ENCODE measurements around the gene USP6NL.

The USP6NL gene

DNA sequence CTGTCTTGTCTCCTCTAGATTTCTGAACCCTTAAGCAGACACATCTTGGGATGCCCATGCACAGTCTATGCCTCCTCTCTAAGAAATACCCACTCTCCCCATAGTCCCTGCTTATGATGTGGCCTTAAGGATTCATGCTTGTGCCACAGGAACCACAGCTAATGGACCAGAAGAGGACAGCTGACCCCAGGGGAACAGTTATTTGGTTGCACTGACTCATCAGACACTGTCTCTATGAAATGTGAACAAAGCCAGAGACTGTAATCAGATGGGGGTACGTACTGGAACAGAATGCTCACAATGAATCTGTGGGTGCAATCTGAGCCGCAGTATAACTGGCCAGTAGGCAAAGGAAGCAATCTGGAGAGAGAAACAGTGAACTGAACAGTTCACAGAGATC, 121.9 kb downstream of the USP6NL start:
- TF ChIP-seq CTCF (IDR thresholded peaks at IDR 0.05; ENCODE audit: control insufficient read depth, insufficient read depth, low read depth, low read length, missing control alignments): no peak
- DNase-seq (ENCODE audit: low read depth): no peak
- H3K4me3 ChIP-seq (ENCODE audit: control insufficient read depth, low read depth, low read length): no peak overlapping the region

DNA sequence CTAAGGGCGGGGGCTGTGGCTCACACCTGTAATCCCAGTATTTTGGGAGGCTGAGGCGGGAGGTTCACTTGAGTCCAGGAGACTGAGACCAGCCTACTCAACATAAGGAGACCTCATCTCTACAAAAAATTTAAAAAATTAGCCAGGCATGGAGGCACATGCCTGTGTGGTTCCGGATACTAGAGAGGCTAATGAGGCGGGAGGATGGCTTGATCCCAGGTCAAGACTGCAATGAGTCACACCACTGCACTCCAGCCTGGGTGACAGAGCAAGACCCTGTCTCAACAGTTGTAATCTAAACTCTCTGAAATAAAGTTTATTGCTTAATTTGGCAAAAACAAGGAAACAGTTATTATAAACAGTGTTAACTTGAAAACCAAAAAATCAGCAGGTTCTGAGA, 123.3 kb downstream of the USP6NL start:
- no peak for TF ChIP-seq CTCF (IDR thresholded peaks at IDR 0.05; ENCODE audit: control insufficient read depth, insufficient read depth, low read depth, low read length, missing control alignments)
- H3K4me3 ChIP-seq (ENCODE audit: control insufficient read depth, low read depth, low read length): no peak overlapping the region
- no peak for DNase-seq (ENCODE audit: low read depth)

- no peak for DNase-seq (ENCODE audit: low read depth)
- TF ChIP-seq CTCF (IDR thresholded peaks at IDR 0.05; ENCODE audit: control insufficient read depth, insufficient read depth, low read depth, low read length, missing control alignments): no peak
- no peak overlapping the region for H3K4me3 ChIP-seq (ENCODE audit: control insufficient read depth, low read depth, low read length)
Observed at GRCh38 chr10:11483201-11484148, 128.0 kb downstream of the USP6NL start.

GRCh38 chr10:11482306-11482705, 129.1 kb downstream of the USP6NL start:
- TF ChIP-seq CTCF (IDR thresholded peaks at IDR 0.05; ENCODE audit: control insufficient read depth, insufficient read depth, low read depth, low read length, missing control alignments): no peak
- no peak for DNase-seq (ENCODE audit: low read depth)
- no peak overlapping the region for H3K4me3 ChIP-seq (ENCODE audit: control insufficient read depth, low read depth, low read length)

GRCh38 chr10:11480687-11481086, 130.8 kb downstream of the USP6NL start:
- no peak overlapping the region for H3K4me3 ChIP-seq (ENCODE audit: control insufficient read depth, low read depth, low read length)
- DNase-seq (ENCODE audit: low read depth): no peak
- no peak for TF ChIP-seq CTCF (IDR thresholded peaks at IDR 0.05; ENCODE audit: control insufficient read depth, insufficient read depth, low read depth, low read length, missing control alignments)

DNA sequence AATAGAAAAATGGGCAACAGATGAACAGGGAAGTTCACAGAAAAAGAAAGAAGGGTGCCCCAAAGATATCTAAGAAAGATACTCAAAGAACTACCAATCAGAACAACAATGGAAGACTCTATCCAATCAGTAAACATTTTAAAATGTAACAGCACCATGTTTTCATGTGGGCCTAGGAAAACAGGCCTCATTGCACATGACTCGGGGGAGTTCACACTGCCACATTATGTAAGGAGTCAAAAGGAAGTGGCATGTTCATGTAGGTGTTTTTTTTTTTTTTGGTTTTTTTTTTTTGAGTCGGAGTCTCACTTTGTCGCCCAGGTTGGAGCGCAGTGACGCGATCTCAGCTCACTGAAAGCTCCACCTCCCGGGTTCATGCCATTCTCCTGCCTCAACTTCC, 132.2 kb downstream of the USP6NL start:
- DNase-seq (ENCODE audit: low read depth): no peak
- no peak overlapping the region for H3K4me3 ChIP-seq (ENCODE audit: control insufficient read depth, low read depth, low read length)
- no peak for TF ChIP-seq CTCF (IDR thresholded peaks at IDR 0.05; ENCODE audit: control insufficient read depth, insufficient read depth, low read depth, low read length, missing control alignments)
